K562 (cell line): ENCODE measurements around the gene TOX3. TPM values are rescaled to one million over a fixed set of nuclear protein-coding genes. Genes with fewer than 3 reads are reported as not detected.

Source experiments
- MGA ChIP-seq: fragments of 450-650 bp; IDR thresholded peaks from 2 replicates; pipeline ENCODE4 v1.6.1; 2016; ENCODE audit warnings: mild to moderate bottlenecking, moderate library complexity
- ZNF408 ChIP-seq: fragments of 250-450 bp; sonication (Bioruptor Pico); IDR thresholded peaks from 2 replicates; pipeline ENCODE4 v1.4.0; 2020; ENCODE audit warnings: low read depth, mild to moderate bottlenecking, moderate library complexity
- polyA plus RNA-seq, 8 experiments: library from polyadenylated mRNA; depleted of rRNA in 4 of 8; stranded (reverse) in 5 of 8; unstranded in 3 of 8; fragments of >200 nt; fragmentation: Nextera tagmentation in 2 of 8; fragmentation: Illumina TruSeq in 1 of 8; extraction: Ambion mirVana in 2 of 8; extraction: Trizol in 1 of 8; gene quantifications; 2 replicates each; pipeline versions ENCODE4 v1.2.1 to v1.2.3, GENCODE V29; 2011 to 2014; ENCODE audit warnings: inconsistent platforms in 1 of 8, missing spikeins in 1 of 8
- total RNA-seq, 7 experiments: library from RNA; depleted of rRNA in 6 of 7; stranded (reverse); fragments of >200 nt in 6 of 7; fragmentation: Illumina TruSeq in 2 of 7; extraction: Trizol in 2 of 7; gene quantifications; 2 replicates each; pipeline versions ENCODE4 v1.2.1 to v1.2.3, GENCODE V29; 2011 to 2021; ENCODE audit warnings: low replicate concordance in 1 of 7

The TOX3 gene
- total and polyA plus RNA-seq, 9 of the 15 experiments (the other 6 are each of a cell fraction or from before 2014, with no cell fraction given): not detected

GRCh38 chr16:52562770-52563169, 15.8 kb upstream of the TOX3 start (continued):
- TF ChIP-seq MGA (no peak), ZNF408 (CRISPR knock-in tag) (no peak)
